Measurements from ENCODE around the gene PPP1R16B.

Gene PPP1R16B

GRCh38 chr20:38924718-38925117 lies 119.2 kb downstream of the PPP1R16B start:
- Histone ChIP-seq H3K27ac (no peak overlapping the region), H3K4me1 (ENCODE audit: low read depth, poor library complexity, severe bottlenecking) (peaks cover 22% of the 10 kb centered on the region), H3K79me2 (ENCODE audit: insufficient read depth, low read depth) (peaks cover 35% of the 10 kb centered on the region), H3K9ac (no peak overlapping the region), H4K20me1 (ENCODE audit: insufficient read depth) (peaks cover 7% of the 10 kb centered on the region; the same call in 1 of the 2 replicates), H3K4me2 (no peak overlapping the region), H2AFZ (ENCODE audit: low read depth) (no peak overlapping the region), H3K36me3 (ENCODE audit: insufficient read depth) (no peaks in the 10 kb centered on the region), H3K27me3 (ENCODE audit: insufficient read depth, low read depth) (no peaks in the 10 kb centered on the region), H3K4me3 (IDR thresholded peaks at IDR 0.05; ENCODE audit: insufficient read depth, low read depth, low read length) (no peak overlapping the region)
- no peak for TF ChIP-seq CTCF (conservative IDR thresholded peaks at IDR 0.05; ENCODE audit: low read depth, low read length)

GRCh38 chr20:38926142-38926933 lies 120.8 kb downstream of the PPP1R16B start, which contains the start of gene FAM83D:
Gene FAM83D (plus strand): TSS chr20:38926417. CDS start chr20:38926443, 26 bp downstream.
- H3K79me2 ChIP-seq (ENCODE audit: insufficient read depth, low read depth) = peaks cover 51% of the 10 kb centered on the region
- peak within 1 kb of the TSS; percentile 69 for H3K4me3 ChIP-seq (IDR thresholded peaks at IDR 0.05; ENCODE audit: insufficient read depth, low read depth, low read length)
- no peaks in the 10 kb centered on the region for H3K27me3 ChIP-seq (ENCODE audit: insufficient read depth, low read depth)
- H3K27ac ChIP-seq = peak within 1 kb of the TSS; percentile 38
- H2AFZ ChIP-seq (ENCODE audit: low read depth) = peak within 1 kb of the TSS; percentile 50
- H3K9ac ChIP-seq = peak within 1 kb of the TSS; percentile 84
- no peaks in the 10 kb centered on the region for H3K36me3 ChIP-seq (ENCODE audit: insufficient read depth)
- peaks cover 15% of the 10 kb centered on the region; the same call in 1 of the 2 replicates for H4K20me1 ChIP-seq (ENCODE audit: insufficient read depth)
- peak within 1 kb of the TSS; percentile 80 for H3K4me2 ChIP-seq
- H3K4me1 ChIP-seq (ENCODE audit: low read depth, poor library complexity, severe bottlenecking) = peaks cover 34% of the 10 kb centered on the region
- TF ChIP-seq CTCF (conservative IDR thresholded peaks at IDR 0.05; ENCODE audit: low read depth, low read length) = no peak; the same call in 1 of the 2 replicates

GRCh38 chr20:38926934-38927616 lies 121.6 kb downstream of the PPP1R16B start:
- H3K27ac ChIP-seq = peak overlapping the region; percentile 38

More at GRCh38 chr20:38926934-38927616, 121.6 kb downstream of the PPP1R16B start:
- peaks cover 19% of the 10 kb centered on the region; the same call in 1 of the 2 replicates for H4K20me1 ChIP-seq (ENCODE audit: insufficient read depth)
- no peaks in the 10 kb centered on the region for H3K36me3 ChIP-seq (ENCODE audit: insufficient read depth)
- H3K4me2 ChIP-seq = peak overlapping the region; percentile 80
- H3K4me1 ChIP-seq (ENCODE audit: low read depth, poor library complexity, severe bottlenecking) = peaks cover 34% of the 10 kb centered on the region
- peak overlapping the region; percentile 50 for H2AFZ ChIP-seq (ENCODE audit: low read depth)
- H3K79me2 ChIP-seq (ENCODE audit: insufficient read depth, low read depth) = peaks cover 58% of the 10 kb centered on the region
- peak overlapping the region; percentile 69 for H3K4me3 ChIP-seq (IDR thresholded peaks at IDR 0.05; ENCODE audit: insufficient read depth, low read depth, low read length)
- H3K27me3 ChIP-seq (ENCODE audit: insufficient read depth, low read depth) = no peaks in the 10 kb centered on the region
- peak overlapping the region; percentile 84 for H3K9ac ChIP-seq
- TF ChIP-seq CTCF (conservative IDR thresholded peaks at IDR 0.05; ENCODE audit: low read depth, low read length) = no peak
